Measurements from ENCODE around the gene LPAR4. TPM values are rescaled to one million over a fixed set of nuclear protein-coding genes. Genes with fewer than 3 reads are reported as not detected.

The LPAR4 gene, protein sequence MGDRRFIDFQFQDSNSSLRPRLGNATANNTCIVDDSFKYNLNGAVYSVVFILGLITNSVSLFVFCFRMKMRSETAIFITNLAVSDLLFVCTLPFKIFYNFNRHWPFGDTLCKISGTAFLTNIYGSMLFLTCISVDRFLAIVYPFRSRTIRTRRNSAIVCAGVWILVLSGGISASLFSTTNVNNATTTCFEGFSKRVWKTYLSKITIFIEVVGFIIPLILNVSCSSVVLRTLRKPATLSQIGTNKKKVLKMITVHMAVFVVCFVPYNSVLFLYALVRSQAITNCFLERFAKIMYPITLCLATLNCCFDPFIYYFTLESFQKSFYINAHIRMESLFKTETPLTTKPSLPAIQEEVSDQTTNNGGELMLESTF
- not detected in 5 replicates for total RNA-seq (2022; extraction: Qiagen RNA extraction)

DNA sequence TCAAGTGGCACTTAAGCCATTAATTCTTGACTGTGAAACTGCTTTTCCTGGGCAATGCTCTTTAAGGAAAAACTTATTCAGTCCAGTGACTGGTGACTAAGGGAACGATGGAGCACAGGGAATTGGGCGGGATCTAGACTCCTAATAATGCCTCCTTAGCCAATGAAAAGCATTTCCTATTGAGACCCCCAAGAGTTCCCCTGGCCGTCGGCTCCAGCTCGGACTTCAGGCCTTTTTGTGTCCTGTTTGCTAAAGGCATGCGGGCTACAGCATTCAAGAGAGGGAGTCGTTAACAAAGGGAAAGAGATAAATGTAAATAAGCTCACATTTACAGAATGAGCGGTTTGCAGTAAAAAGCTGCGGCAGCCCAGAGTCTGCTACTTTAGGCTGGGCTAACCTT, at the start of gene LPAR4:
Gene LPAR4, plus strand, starts transcription at position 232 of the 400 bp plus-strand sequence. CDS start 7,150 bp downstream, outside the sequence.

Other genes starting within 250 kb of the LPAR4 start
- gene RTL3, start 88.4 kb upstream of the LPAR4 start, total RNA-seq (2022; extraction: Qiagen RNA extraction), result 0.06 to 0.14 TPM (median 0.08 TPM) in 5 replicates
- not detected in 5 replicates for gene P2RY10, start 197.7 kb downstream of the LPAR4 start, total RNA-seq (2022; extraction: Qiagen RNA extraction)